Gastrocnemius medialis (tissue), 4 donors: ENCODE data around the gene PTGR3. TPM values are rescaled to one million over a fixed set of nuclear protein-coding genes. Genes with fewer than 3 reads are reported as not detected.

Source experiments
- ATAC-seq, 2 donors: fragments of 150-250 bp; one replicate each; pipeline ENCODE4 v1.9.1; 2016
- DNase-seq, 2 donors: peaks; one replicate each; pipeline ENCODE4 v3.0.0-alpha.2; 2019
- H3K27ac ChIP-seq, 4 donors: fragments of 200-600 bp; sonication (generic); 1 replicate in 1 of 4; 2 replicates in 3 of 4; pipeline ENCODE4 v1.5.1; 2016 to 2018; ENCODE audit warnings: mild to moderate bottlenecking in 2 of 4, moderate library complexity in 1 of 4
- H3K27me3 ChIP-seq, 3 donors: fragments of 200-600 bp; sonication (generic) in 2 of 3; 1 replicate in 1 of 3; 2 replicates in 2 of 3; pipeline versions ENCODE4 v1.5.1 to v1.6.0; 2016 to 2019; ENCODE audit warnings: mild to moderate bottlenecking in 1 of 3, moderate library complexity in 1 of 3
- H3K36me3 ChIP-seq, 2 donors: fragments of 200-600 bp; sonication (generic) in 1 of 2; one replicate each; pipeline ENCODE4 v1.5.1; 2017 to 2018
- H3K4me1 ChIP-seq, 2 donors: fragments of 200-600 bp; sonication (generic) in 1 of 2; one replicate each; pipeline ENCODE4 v1.5.1; 2016 to 2017; ENCODE audit warnings: mild to moderate bottlenecking in 2 of 2
- H3K4me3 ChIP-seq, 4 donors: fragments of 200-600 bp; sonication (generic) in 3 of 4; 1 replicate in 1 of 4; 2 replicates in 3 of 4; pipeline ENCODE4 v1.5.1; 2016 to 2019; ENCODE audit warnings: mild to moderate bottlenecking in 2 of 4
- H3K9me3 ChIP-seq, 3 donors: fragments of 200-600 bp; sonication (generic) in 2 of 3; 1 replicate in 1 of 3; 2 replicates in 2 of 3; pipeline ENCODE4 v1.5.1; 2016 to 2019
- POLR2A ChIP-seq, 2 donors: fragments of 450-650 bp; IDR thresholded peaks; one replicate each; pipeline ENCODE4 v1.6.1; 2017; ENCODE audit warnings: antibody characterized with exemption in 2 of 2, mild to moderate bottlenecking in 2 of 2, moderate library complexity in 2 of 2
- in situ Hi-C, 4 donors: fragments of 200-750 bp; cut with MboI; loops; one replicate each; pipeline versions ENCODE4 v1.15.0 to v1.8.0; 2017; ENCODE audit warnings: low sequenced_read_pairs in 4 of 4
- intact Hi-C: fragments of 100-400 bp; cut with DNase I; formaldehyde crosslinking; loops from one replicate; pipeline ENCODE4 v1.15.1; 2023; ENCODE audit warnings: low total_unique reads
- total RNA-seq, 4 donors: library from RNA; depleted of rRNA; stranded (reverse); fragments of >200 nt; gene quantifications; one replicate each; pipeline versions ENCODE4 v1.1.0 to v1.2.3, GENCODE V29; 2016
- TF ChIP-seq, protein P1 (sequence below), 5 experiments: fragments of 450-650 bp in 3 of 5; fragments of 200-600 bp in 2 of 5; sonication (generic) in 2 of 5; IDR thresholded peaks in 4 of 5; conservative IDR thresholded peaks in 1 of 5; 1 replicate in 4 of 5; 2 replicates in 1 of 5; pipeline ENCODE4 v1.5.1; 2016 to 2019; ENCODE audit warnings: antibody characterized with exemption in 5 of 5, mild to moderate bottlenecking in 3 of 5, moderate library complexity in 3 of 5

PTGR3 gene
- total RNA-seq, 4 donors from 2014 or later, result 25.7 to 34.0 (median 29.9) TPM

DNA sequence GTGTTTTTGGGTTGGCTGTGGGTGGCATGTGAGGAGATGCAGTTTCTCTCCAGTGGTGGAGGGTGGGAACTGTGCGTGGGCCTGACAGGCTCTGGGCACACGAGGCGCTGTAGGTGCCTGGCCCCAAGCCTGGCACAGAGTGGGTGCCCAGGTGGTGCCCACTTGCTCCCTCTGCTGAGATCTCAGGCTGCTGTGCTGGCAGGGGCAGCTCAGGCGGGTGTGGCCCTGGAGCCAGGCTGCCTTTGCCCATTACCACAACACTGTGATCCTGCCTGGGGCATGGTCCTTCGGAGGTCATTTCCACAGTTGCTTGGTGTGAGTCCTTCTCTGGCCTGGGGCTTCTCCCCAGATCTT, 22.1 kb upstream of the PTGR3 start:
- in situ Hi-C loops (no loop called here), intact Hi-C loops (no loop called here)
- Histone ChIP-seq H3K36me3 (no peaks in the 10 kb centered on the region), H3K9me3 (no peaks in the 10 kb centered on the region), H3K27me3 (no peaks in the 10 kb centered on the region), H3K4me3 (no peak overlapping the region), H3K27ac (peak overlapping the region in 3 of 4 donors; percentile 49 to 71 (median 53)), H3K4me1 (peaks cover 43 to 46% of the 10 kb centered on the region in 2 donors)
- no peak for DNase-seq
- no peak for TF ChIP-seq POLR2A (IDR thresholded peaks at IDR 0.05)
- TF ChIP-seq, protein P1, sequence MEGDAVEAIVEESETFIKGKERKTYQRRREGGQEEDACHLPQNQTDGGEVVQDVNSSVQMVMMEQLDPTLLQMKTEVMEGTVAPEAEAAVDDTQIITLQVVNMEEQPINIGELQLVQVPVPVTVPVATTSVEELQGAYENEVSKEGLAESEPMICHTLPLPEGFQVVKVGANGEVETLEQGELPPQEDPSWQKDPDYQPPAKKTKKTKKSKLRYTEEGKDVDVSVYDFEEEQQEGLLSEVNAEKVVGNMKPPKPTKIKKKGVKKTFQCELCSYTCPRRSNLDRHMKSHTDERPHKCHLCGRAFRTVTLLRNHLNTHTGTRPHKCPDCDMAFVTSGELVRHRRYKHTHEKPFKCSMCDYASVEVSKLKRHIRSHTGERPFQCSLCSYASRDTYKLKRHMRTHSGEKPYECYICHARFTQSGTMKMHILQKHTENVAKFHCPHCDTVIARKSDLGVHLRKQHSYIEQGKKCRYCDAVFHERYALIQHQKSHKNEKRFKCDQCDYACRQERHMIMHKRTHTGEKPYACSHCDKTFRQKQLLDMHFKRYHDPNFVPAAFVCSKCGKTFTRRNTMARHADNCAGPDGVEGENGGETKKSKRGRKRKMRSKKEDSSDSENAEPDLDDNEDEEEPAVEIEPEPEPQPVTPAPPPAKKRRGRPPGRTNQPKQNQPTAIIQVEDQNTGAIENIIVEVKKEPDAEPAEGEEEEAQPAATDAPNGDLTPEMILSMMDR (IDR thresholded peaks at IDR 0.05 in 4 of 5, conservative IDR thresholded peaks at IDR 0.05 in 1 of 5), result no peak
- no peak for ATAC-seq

GRCh38 chr18:75230163-75231052, 21.5 kb upstream of the PTGR3 start:
- Histone ChIP-seq H3K4me1 (peaks cover 43 to 46% of the 10 kb centered on the region in 2 donors), H3K4me3 (no peak overlapping the region), H3K27ac (peak overlapping the region in 3 of 4 donors; percentile 49 to 71 (median 53)), H3K36me3 (no peaks in the 10 kb centered on the region), H3K9me3 (no peaks in the 10 kb centered on the region), H3K27me3 (no peaks in the 10 kb centered on the region)
- peak; percentile 36 to 44 for ATAC-seq
- no peak for DNase-seq
- in situ Hi-C loops, result no loop called here
- intact Hi-C loops, result no loop called here
- TF ChIP-seq, protein P1 (IDR thresholded peaks at IDR 0.05 in 4 of 5, conservative IDR thresholded peaks at IDR 0.05 in 1 of 5), result no peak

DNA sequence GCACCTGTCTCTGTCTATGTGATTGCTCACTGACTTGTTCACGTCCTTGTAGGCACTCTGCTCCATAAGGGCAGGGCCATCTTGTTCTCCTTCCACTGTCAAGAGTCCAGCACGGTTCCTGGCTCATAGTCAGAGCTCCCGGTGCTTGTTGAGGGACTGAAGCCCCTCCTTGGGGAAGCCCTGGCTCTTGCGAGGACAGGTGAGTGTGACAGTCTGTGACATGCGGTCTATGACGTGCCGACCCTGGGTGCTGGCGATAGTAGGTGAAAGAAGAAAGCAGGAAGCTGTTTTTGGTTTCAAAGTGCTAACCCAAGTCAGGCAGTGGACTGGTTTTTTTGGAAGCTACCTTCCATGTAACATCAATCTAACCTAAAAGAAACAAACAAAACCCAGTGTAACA, 20.5 kb upstream of the PTGR3 start:
- H3K27me3 ChIP-seq, result no peaks in the 10 kb centered on the region
- DNase-seq, result no peak
- no peak overlapping the region for H3K4me3 ChIP-seq
- peaks cover 46 to 49% of the 10 kb centered on the region in 2 donors for H3K4me1 ChIP-seq
- H3K27ac ChIP-seq, result peak overlapping the region in 3 of 4 donors; percentile 49 to 71 (median 53)
- intact Hi-C loops, result no loop called here
- TF ChIP-seq, protein P1 (IDR thresholded peaks at IDR 0.05 in 4 of 5, conservative IDR thresholded peaks at IDR 0.05 in 1 of 5), result no peak
- no peak for TF ChIP-seq POLR2A (IDR thresholded peaks at IDR 0.05)
- no peaks in the 10 kb centered on the region for H3K36me3 ChIP-seq
- H3K9me3 ChIP-seq, result no peaks in the 10 kb centered on the region
- no peak for ATAC-seq
- in situ Hi-C loops, result no loop called here

DNA sequence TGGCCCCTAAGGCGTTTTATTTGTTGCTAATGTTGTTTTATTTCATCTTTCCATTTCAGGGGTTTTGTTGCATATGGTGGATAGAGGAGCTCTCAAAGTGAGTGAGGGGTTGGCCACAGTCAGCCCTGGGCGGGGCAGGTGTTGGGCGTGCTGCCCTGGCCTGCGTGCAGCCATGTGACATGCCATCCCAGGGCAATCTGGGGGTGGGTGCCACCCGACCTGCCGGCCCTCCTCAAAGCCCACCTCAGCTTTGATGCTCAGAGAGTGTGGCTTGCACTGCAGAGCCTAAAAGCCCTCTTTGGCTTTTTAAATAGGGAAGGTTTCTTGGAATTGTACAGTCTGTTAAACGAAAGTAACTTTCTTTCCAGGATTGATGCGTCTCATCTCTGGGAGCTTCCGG, 20.0 kb upstream of the PTGR3 start:
- Histone ChIP-seq H3K36me3 (no peaks in the 10 kb centered on the region), H3K4me1 (peaks cover 46 to 53% of the 10 kb centered on the region in 2 donors), H3K4me3 (no peak overlapping the region), H3K27ac (no peak overlapping the region), H3K9me3 (no peaks in the 10 kb centered on the region), H3K27me3 (no peaks in the 10 kb centered on the region)
- no peak for TF ChIP-seq POLR2A (IDR thresholded peaks at IDR 0.05)
- TF ChIP-seq, protein P1 (IDR thresholded peaks at IDR 0.05 in 4 of 5, conservative IDR thresholded peaks at IDR 0.05 in 1 of 5), result no peak
- intact Hi-C loops (no loop called here), in situ Hi-C loops (no loop called here)
- no peak for DNase-seq
- no peak for ATAC-seq
